HG02981 (cell line): ENCODE results near the gene APBB1.
"Not testable (repeated sequence)": the region's sequence is repeated elsewhere in the genome, so short reads cannot be mapped to it uniquely, and the experiment has no call there.

ENCODE experiments used
- ATAC-seq: cut with Tn5 transposase; IDR thresholded peaks from one replicate; pipeline ENCODE4 v1.9.1; 2021; ENCODE audit warnings: mild to moderate bottlenecking, moderate library complexity; ENCODE audit not compliant: unreplicated experiment

Gene APBB1

DNA sequence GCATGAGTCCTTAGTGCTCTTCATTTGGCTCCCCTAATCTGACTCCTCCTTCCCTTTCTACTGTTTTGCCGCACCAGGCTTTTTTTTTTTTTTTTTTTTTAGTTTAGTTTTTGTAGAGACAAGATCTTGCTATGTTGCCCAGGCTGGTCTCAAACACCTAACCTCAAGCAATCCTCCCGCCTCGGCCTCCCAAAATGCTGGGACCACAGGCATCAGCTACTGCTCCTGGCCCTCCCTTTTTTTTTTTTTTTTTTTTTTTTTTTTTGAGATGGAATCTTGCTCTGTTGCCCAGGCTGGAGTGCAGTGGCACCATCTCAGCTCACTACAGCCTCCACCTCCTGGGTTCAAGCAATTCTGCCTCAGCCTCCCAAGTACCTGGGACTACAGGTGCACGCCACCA is 26.6 kb downstream of the APBB1 start:
- ATAC-seq, result not testable (repeated sequence)

DNA sequence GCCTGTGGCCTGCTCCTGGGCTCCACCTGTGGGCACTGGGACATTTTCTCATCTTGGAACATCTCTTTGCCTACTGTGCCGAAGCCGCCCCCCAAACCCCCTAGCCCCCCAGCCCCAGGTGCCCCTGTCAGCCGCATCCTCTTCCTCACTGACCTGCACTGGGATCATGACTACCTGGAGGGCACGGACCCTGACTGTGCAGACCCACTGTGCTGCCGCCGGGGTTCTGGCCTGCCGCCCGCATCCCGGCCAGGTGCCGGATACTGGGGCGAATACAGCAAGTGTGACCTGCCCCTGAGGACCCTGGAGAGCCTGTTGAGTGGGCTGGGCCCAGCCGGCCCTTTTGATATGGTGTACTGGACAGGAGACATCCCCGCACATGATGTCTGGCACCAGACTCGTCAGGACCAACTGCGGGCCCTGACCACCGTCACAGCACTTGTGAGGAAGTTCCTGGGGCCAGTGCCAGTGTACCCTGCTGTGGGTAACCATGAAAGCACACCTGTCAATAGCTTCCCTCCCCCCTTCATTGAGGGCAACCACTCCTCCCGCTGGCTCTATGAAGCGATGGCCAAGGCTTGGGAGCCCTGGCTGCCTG is 27.3 kb downstream of the APBB1 start:
- no peak for ATAC-seq

DNA sequence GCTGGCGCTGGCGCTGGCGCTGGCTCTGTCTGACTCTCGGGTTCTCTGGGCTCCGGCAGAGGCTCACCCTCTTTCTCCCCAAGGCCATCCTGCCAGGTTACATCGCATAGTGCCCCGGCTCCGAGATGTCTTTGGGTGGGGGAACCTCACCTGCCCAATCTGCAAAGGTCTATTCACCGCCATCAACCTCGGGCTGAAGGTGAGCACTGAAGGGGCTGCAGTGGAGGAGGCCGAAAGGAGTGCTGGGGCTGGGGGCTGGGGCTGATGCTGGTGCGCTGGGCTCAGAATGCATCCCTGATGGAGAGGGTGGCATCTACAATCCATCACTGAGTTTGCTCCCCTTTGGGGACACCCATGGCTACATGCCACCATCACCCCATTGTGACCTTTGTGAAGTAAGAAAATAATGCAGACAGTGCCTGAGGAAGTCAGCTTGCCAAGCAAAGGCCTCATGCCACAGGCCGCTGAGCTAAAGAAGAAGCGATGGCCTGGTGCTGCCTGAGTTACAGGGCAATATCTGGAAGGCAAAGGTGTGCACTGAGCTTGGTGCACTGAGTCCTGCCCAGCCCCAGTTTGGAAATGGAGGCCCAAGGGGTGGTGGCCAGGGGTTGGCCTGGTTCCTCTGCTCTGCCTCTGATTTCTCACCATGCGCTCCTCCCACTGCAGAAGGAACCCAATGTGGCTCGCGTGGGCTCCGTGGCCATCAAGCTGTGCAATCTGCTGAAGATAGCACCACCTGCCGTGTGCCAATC is 28.0 kb downstream of the APBB1 start:
- ATAC-seq, result no peak

DNA sequence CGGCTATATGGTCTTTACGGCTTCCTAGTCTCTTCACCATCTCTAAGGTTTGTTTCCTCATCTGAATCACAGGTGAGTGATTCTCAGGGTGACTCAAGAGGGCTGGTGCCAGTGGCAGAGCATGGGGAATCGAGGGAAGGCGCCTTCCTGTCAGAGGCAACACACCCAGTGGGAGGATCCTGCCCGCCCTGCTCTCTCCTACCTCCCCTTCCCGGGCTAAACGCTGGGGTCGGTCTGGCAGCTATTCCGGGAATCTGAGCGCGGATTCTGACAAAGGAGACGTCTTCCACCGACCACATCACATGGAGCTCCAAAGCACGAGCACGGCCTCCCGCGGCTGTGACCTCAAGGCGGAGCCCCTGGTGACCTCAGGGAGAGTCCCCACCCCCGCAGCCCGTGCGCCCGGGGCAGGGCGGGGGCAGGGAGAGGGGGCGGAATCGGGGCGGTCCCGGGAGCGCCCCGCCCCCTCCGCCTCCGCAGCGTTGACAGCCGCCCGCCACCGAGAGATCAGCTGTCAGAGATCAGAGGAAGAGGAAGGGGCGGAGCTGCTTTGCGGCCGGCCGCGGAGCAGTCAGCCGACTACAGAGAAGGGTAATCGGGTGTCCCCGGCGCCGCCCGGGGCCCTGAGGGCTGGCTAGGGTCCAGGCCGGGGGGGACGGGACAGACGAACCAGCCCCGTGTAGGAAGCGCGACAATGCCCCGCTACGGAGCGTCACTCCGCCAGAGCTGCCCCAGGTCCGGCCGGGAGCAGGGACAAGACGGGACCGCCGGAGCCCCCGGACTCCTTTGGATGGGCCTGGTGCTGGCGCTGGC is 28.8 kb downstream of the APBB1 start, which contains the start of gene SMPD1:
TSS of gene SMPD1 (plus strand) at position 570 of the 813 bp plus-strand sequence. CDS start at position 695, 125 bp downstream.
- peak; percentile 98 for ATAC-seq

DNA sequence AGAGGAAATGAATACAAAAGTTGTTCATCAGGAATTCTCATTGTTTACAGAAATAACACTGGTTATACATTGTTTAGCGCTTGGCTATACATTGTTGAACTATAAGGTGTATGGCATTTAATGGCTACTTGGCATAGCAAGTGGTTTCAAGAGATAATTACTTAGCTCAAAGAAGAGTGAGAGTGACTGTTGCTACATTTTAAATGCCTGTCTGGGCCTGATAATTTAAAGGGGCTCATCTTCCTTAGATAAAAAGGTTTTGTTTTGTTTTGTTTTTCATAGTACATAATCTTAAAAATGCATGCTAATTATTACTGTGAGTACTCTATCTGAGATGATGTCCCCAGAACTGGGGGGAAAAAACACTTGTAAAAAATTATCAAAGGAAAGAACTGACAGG is 30.1 kb downstream of the APBB1 start:
- ATAC-seq, result no peak

DNA sequence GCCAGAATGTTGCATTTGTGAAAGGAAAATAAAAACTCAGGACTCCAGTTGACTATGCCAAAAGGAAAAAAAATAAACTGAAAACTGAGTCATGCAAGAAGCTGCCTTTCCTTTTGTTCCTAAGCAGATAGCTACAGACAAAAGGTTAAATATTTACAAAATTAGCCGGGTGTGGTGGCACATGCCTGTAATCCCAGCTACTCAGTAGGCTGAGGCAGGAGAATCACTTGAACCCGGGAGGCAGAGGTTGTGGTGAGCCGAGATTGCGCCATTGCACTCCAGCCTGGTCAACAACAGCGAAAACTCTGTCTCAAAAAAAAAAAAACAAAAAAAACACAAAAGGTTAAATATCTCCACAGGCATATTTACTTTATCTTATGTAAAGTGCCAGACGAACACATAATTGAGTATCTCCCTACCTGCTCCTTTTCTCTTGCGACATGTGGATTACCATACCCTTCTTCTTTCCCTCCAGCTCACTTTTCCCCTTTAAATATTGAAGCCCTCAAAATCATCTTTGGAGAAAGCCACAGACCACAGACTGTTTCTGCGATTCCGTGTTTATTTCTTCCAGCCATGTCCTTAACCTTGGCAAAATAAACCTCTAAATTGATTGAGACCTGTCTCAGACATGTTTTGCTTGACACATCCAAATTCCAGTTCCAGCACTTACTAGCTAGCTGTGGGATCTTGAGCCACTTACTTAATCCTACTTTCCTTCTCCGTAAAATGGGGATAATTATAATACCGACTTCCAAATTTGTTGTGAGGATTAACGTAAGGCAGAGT is 30.9 kb downstream of the APBB1 start:
- no peak for ATAC-seq

DNA sequence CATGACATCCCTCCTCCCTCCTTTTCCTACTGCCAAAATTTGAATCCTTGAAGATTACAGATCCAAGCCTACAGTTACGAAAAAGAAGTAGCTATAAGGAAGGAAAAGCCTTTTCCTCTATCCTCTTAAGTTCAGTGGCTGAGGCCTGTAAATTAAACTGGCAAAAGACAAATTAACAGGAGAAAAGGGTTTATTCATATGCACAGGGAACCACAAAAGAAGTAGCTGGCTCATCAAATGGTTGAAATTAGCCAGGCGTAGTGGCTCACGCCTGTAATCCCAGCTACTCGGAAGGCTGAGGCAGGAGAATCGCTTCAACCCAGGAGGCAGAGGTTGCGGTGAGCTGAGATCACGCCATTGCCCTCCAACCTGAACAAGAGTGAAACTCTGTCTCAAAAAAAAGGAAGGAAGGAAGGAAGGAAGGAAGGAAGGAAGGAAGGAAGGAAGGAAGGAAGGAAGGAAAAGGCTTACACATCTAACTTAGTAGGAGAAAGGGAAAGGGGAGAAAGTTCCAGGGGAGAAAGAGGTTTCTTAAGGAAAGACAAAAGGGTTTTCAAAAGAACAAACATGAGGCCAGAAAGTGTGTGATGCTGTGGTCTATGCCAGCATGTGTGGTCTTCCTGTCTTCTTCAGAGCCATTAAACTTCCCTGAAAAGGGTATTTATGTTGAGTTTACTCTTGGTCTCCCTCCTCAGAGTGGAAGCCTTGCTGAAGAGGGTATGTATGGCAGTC is 33.7 kb downstream of the APBB1 start:
- no peak for ATAC-seq

DNA sequence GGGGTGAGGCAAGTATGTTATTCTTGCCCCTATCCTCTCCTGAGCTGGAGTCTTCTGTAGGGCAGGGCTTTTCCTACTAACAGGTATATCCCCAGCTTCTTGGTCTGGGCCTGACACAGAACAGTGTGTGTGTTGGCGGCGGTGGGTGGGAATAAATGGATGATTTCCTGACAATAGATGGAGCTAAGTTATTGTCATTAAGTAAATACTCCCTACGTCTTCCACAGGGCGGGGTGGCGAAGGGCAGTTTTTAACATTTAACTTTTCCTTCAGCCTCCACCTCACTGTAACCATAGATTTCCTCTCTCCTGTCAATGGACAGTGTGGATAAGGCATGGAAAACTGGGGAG is 40.3 kb downstream of the APBB1 start:
- no peak for ATAC-seq

DNA sequence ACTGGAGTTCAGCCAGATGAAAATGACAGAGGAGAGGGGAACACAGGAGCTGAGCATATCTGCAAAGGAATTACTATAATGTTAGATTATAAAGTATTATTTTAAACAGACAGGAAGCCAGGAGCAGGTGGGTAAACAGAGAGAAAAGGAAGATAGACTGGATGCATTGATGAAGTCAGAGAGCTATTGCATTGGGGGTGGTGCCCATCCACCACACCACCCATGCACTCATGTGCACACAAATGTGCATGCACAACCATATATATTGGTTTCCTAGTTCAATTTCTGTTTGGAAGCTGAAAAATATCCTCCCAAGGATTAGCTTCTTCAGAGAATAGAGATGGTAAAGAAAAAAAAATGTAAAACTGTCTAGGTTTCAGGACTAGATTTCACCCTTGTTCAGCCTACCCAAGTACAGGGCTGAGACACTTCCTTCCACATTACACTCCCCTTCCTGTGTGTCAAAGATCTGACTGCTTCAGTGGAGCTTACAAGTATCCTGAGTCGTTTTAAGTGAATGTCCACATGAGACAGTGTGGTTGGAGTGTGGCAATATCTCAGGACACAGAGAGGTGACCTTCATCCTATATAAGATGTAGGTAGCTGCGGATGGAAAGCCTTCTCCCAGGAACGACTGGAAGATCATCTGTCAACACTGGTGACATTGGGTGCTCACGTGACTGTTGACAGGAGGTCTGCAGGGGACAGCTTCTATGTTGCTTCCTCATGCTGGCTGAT is 40.8 kb downstream of the APBB1 start:
- no peak for ATAC-seq

DNA sequence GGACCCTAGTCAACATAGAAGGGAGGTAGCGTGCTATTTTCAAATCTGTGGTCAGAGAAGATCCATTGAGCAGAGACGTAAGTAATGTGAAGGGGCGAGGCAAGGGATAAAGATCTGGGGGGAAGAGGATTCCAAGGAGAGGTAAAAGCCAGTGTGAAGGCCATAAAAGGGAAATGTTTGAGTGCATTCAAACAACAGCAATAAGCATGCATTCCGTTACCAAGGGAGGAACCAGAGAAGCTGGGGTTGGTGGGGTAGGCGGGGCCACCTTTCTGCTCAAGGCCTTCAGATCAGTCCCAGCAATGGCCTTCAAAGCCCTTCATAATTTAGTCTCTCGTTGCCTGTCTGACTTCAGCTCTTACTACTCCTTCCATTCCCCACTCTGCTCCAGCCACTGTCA is 47.1 kb downstream of the APBB1 start:
- no peak for ATAC-seq

DNA sequence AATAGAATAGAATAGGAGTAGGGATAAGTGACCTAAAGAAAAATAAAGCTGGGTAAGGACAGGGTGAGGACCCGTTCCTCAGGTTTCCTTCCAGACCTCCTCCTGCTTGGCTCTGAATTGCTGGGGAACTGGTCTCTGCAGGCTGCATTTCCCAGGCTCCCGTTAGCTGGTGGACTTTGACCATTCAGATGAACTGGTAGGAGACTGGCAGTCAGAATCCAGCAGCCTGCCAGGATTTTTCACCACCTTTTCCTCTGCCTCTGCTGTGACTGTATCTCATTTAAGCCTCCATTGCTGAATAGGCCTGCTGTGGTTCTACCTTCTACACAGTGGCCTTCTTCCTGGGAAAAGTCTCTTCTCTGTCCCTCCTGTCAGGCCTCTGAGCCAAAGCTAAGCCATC is 53.2 kb downstream of the APBB1 start:
- ATAC-seq, result no peak

DNA sequence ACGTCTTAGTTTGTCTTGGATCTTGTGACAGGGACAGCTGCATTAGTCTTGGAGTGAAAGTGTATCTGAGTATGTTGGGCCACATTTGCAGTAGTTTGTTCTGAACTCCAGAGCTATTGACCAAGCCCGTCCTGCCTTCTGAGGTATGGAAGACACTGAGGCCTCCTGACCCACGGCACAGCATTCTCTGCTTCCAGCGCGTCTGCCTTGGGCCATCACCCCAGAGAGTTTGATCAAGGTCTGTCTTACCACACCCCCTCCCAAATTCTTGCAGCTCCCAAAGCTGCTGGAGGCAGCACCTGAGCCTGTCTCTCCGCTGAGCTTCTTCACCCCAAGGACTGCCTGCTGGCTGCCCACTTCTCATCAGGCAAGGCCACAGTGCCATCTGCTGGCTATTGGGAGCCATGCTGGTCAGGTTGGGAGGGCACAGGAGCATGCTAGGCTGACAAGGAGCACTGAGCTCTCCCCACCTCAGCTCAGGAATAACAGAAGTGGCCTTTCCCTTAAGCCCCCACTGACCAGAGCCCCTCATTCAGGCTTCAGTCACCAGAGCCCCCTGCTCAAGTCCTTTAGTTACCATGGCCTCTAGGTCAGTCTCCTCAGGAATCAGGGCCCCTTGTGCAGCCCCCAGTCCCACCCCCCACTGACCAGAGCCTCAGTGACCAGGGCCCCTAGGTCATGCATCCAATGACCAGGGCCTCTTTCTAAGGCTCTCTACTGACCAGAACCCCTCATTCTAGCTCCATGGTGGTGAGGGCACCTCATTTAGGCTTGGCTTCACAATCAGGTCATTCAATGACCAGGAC is 55.8 kb downstream of the APBB1 start:
- peak; percentile 97 for ATAC-seq

DNA sequence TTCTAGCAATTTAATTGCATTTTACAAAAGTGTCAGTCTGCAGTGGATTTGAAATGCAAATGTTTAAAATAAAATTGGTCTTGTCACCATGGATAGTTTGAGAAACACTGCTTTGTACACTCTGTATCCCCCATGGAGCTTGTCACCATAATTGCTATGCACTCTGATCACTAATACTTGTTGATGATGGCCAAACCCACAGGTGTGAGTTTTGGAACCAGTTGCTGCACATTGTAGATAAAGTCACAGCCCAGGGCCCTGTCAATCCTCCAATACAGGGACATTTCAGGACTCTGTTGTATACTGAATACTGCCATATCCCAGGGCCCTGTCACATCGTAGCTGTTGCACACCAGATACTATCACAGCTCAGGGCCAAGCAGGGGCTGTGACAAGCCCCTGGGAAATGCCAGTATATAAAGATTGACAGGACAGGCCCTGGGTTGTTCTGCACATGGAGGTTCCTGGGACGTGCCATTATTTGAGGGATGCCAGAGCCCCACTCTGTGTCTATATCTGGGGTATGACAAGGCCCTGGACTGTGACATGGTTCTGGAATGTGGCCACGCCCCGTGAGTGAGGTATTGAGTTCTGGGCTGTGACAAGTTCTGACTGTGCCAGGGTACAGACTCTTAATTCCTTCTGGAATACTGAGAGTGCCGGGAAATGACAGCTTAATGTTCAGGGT is 56.6 kb downstream of the APBB1 start:
- no peak for ATAC-seq

DNA sequence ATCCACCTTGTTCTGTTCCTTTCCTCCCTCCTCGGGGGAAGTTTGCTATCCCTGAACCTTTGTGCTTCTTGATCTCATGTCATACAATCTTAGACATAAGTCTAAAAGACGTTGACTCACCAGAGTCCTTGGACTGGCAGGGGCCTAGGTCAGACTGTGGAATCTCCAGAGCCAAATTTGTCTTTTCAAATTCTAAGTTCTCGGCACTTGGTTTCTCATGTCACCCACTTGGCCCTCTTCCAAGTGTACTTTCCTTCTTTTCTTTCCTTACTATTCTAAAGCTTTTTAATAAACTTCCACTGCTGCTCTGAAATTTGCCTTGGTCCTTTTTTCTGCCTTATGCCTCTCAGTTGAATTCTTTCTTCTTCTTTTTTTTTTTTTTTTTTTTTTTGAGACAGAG is 58.7 kb downstream of the APBB1 start:
- ATAC-seq, result no peak

DNA sequence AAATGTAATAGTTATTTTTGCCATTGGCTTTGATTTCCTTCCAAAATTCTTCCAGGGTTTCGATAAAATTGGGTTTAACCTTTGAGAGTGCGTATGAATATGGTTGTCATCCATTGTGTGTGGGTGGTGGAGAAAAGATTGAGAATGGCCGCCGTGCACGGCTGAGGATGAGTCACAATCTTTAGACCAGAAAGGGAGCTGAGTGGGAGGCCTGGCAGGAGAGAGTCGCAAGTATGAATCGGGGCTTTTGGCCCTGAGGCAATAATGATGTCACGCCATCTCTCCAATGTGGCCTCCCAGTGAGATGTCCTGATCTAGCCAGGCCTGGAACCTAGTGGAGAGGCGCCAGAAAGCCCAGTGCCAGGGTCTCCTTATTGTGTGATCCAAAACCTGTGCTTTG is 61.7 kb downstream of the APBB1 start:
- ATAC-seq, result no peak

DNA sequence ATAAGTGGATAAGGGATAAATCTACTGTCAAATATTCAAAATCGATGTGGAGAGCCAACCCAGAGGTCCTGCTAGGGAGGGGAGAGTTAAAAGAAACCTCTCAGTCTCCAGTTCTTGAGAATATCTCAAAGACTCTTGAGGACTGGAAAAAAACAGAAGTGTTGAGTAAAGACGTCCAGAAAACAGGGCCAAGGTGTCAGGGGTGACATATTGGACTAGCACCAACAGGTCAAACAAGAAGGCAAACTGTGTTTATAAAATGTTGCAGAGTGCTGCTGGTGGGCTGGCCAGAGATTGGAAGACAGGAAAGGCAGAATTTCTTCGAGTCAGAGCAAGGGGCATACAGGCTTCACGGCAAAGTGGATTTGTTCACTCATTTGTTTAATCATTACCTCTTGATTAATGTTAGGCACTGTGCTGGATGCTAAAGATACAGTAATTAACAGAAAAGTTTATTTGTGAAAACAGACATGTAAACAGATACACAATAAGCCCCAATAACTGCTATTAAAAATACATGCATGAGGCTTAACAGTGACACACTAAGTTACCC is 62.3 kb downstream of the APBB1 start:
- no peak for ATAC-seq

DNA sequence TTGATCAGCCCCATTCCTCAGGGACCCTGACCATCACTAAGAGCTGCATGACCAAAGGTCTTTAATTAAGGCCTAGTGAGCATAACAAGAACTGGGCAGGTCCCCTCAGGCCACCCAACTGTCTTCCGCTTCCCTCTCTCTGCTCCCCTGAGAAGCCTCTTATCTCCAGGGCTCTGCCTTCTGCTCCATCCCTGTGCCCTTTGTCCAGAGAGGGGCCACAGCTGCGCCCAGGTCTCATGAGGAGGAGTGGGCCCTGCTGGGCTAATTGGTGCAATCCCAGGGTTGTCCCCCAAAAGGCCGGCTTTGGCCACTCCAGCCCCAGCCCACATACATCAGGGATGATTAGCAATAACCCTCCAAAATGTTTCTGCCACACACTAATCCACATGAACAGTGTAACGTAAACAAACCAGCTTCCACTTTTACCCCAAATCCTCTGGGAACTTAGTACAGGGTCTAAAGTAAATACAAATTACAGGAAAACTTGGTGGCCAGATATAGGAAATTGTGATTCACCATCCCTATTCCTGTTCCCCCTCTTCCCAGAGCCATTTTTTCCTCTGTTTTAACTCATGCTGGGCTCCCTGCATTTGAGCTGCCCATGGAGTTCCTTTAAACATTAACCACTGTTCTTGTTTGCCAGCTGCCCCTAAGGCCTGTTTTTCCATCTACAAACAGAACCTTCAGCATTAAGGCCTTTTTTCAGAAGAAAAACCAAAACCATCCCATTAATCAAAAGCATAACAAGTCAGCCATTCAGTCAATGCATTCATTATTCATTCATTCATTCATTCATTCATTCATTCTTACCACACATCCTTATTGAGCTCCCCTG is 64.0 kb downstream of the APBB1 start:
- ATAC-seq, result no peak
